Fibroblast of skin of back (primary cell): ENCODE results near the gene MARF1. TPM values are rescaled to one million over a fixed set of nuclear protein-coding genes. Genes with fewer than 3 reads are reported as not detected.
"Not testable (repeated sequence)": the region's sequence is repeated elsewhere in the genome, so short reads cannot be mapped to it uniquely, and the experiment has no call there.

ENCODE experiments used
- DNase-seq: peaks from one replicate; pipeline ENCODE4 v3.0.0-alpha.2; 2013
- polyA plus RNA-seq, 2 experiments: library from polyadenylated mRNA; unstranded; fragments of 120-200 nt; gene quantifications; one replicate each; pipeline ENCODE4 v1.2.1, GENCODE V29; 2013; ENCODE audit not compliant: insufficient read length in 2 of 2

The MARF1 gene
- polyA plus RNA-seq (2013, experiment 1 of 2; ENCODE audit: insufficient read length), result 18.5 TPM
- 18.4 TPM for polyA plus RNA-seq (2013, experiment 2 of 2; ENCODE audit: insufficient read length)

- DNase-seq, result peak; percentile 95
These were observed at the start of gene MARF1 for GRCh38 chr16:15643048-15643945. Gene MARF1, minus strand, starts transcription at chr16:15643154. Its CDS starts 3,921 bp downstream, at chr16:15639233.

- DNase-seq, result not testable (repeated sequence)
These were observed 49.6 kb upstream of the MARF1 start for GRCh38 chr16:15692508-15692907.

GRCh38 chr16:15691046-15691445 is 48.1 kb upstream of the MARF1 start:
- DNase-seq, result no peak

- peak; percentile 94 for DNase-seq
These were observed 47.3 kb upstream of the MARF1 start for GRCh38 chr16:15690296-15690695.

GRCh38 chr16:15689290-15689689 is 46.3 kb upstream of the MARF1 start:
- peak; percentile 72 for DNase-seq

- DNase-seq, result no peak
These were observed 43.3 kb upstream of the MARF1 start for GRCh38 chr16:15686287-15686686.

- DNase-seq, result peak; percentile 81
These were observed 39.2 kb upstream of the MARF1 start for GRCh38 chr16:15682105-15682570.

- no peak for DNase-seq
These were observed 34.5 kb upstream of the MARF1 start for GRCh38 chr16:15677447-15677846.

GRCh38 chr16:15676506-15676905 is 33.6 kb upstream of the MARF1 start:
- DNase-seq, result no peak

- no peak for DNase-seq
These were observed 31.6 kb upstream of the MARF1 start for GRCh38 chr16:15674571-15674970.

GRCh38 chr16:15672514-15673167 is 29.7 kb upstream of the MARF1 start:
- peak; percentile 97 for DNase-seq

- not testable (repeated sequence) for DNase-seq
These were observed 29.2 kb upstream of the MARF1 start for GRCh38 chr16:15672127-15672513.

- no peak for DNase-seq
These were observed 28.7 kb upstream of the MARF1 start for GRCh38 chr16:15671530-15672117.

GRCh38 chr16:15667091-15667742 is 24.3 kb upstream of the MARF1 start:
- no peak for DNase-seq

- no peak for DNase-seq
These were observed 22.2 kb upstream of the MARF1 start for GRCh38 chr16:15665107-15665506.

GRCh38 chr16:15660203-15660601 is 17.2 kb upstream of the MARF1 start:
- DNase-seq, result no peak

- no peak for DNase-seq
These were observed 15.6 kb upstream of the MARF1 start for GRCh38 chr16:15658556-15658955.

GRCh38 chr16:15658149-15658548 is 15.2 kb upstream of the MARF1 start:
- DNase-seq, result no peak

- DNase-seq, result not testable (repeated sequence)
These were observed 12.6 kb upstream of the MARF1 start for GRCh38 chr16:15655561-15655960.

GRCh38 chr16:15654591-15654990 is 11.6 kb upstream of the MARF1 start:
- DNase-seq, result no peak

- DNase-seq, result peak; percentile 88
These were observed 10.3 kb upstream of the MARF1 start for GRCh38 chr16:15653227-15653626.

- DNase-seq, result no peak
These were observed 9.5 kb upstream of the MARF1 start for GRCh38 chr16:15652293-15653001.
